Hepatocyte (in vitro differentiated cells): ENCODE data around the gene POFUT1.

Experiments used
- CTCF ChIP-seq: fragments of 200-600 bp; sonication (generic); IDR thresholded peaks from 2 replicates; pipeline ENCODE4 v1.5.1; 2016; ENCODE audit warnings: antibody characterized with exemption, mild to moderate bottlenecking; ENCODE audit not compliant: poor library complexity
- EZH2 ChIP-seq: fragments of 200-600 bp; sonication (generic); IDR thresholded peaks from 2 replicates; pipeline ENCODE4 v1.6.1; 2016; ENCODE audit warnings: antibody characterized with exemption, mild to moderate bottlenecking, borderline replicate concordance

GRCh38 chr20:32232326-32232886, 24.7 kb downstream of the POFUT1 start:
- no peak for TF ChIP-seq EZH2
- TF ChIP-seq CTCF = no peak
